GM23338 (cell line): ENCODE data around the gene ERGIC2.

Experiments used
- CTCF ChIP-seq, 2 experiments: fragments of 200-600 bp in 1 of 2; sonication (generic) in 1 of 2; conservative IDR thresholded peaks; 2 replicates each; pipeline versions ENCODE4 v1.5.1 to v1.6.1; 2016 to 2017; ENCODE audit warnings: antibody characterized with exemption in 2 of 2, low read depth in 2 of 2, mild to moderate bottlenecking in 2 of 2, moderate library complexity in 1 of 2
- EZH2phosphoT487 ChIP-seq: fragments of 200-600 bp; sonication (generic); IDR thresholded peaks from one replicate; pipeline ENCODE4 v1.8.1; 2018; ENCODE audit warnings: antibody characterized with exemption; ENCODE audit not compliant: unreplicated experiment
- NANOG ChIP-seq: IDR thresholded peaks from 2 replicates; pipeline ENCODE4 v1.6.1; 2016; ENCODE audit warnings: antibody characterized with exemption, borderline replicate concordance
- ZNF114 ChIP-seq: fragments of 250-450 bp; sonication (Bioruptor Pico); IDR thresholded peaks from 2 replicates; pipeline ENCODE4 v1.5.0; 2020; ENCODE audit warnings: mild to moderate bottlenecking, moderate library complexity
- TF ChIP-seq, protein P1 (sequence below): IDR thresholded peaks from 2 replicates; pipeline ENCODE4 v1.6.1; 2016; ENCODE audit warnings: antibody characterized with exemption

DNA sequence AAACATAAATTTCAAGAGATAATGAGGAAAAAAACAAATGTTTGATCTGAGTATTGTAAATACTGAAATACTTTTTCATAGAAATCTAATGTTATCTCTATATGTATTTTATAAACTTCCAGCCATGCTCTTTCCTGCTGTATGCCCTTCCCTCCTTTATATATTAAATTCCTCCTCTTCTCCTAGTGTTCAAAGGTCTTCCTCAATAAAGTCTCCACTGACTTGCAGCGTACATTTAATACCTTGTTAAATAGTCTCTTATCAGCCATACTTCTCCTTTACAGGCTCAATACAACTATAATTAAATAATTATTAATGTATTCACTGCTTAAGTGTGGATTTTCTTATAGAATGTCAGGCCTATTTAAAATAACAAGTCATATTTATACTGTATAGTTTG, 26.0 kb downstream of the ERGIC2 start:
- TF ChIP-seq CTCF (conservative IDR thresholded peaks at IDR 0.05; ENCODE audit: low read depth in 2 of 2) (no peak), NANOG (no peak), ZNF114 (CRISPR knock-in tag) (no peak), EZH2phosphoT487 (no peak)
- TF ChIP-seq, protein P1, sequence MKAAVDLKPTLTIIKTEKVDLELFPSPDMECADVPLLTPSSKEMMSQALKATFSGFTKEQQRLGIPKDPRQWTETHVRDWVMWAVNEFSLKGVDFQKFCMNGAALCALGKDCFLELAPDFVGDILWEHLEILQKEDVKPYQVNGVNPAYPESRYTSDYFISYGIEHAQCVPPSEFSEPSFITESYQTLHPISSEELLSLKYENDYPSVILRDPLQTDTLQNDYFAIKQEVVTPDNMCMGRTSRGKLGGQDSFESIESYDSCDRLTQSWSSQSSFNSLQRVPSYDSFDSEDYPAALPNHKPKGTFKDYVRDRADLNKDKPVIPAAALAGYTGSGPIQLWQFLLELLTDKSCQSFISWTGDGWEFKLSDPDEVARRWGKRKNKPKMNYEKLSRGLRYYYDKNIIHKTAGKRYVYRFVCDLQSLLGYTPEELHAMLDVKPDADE: no peak
